ENCODE measurements around the gene CBFA2T3.

The CBFA2T3 gene

DNA sequence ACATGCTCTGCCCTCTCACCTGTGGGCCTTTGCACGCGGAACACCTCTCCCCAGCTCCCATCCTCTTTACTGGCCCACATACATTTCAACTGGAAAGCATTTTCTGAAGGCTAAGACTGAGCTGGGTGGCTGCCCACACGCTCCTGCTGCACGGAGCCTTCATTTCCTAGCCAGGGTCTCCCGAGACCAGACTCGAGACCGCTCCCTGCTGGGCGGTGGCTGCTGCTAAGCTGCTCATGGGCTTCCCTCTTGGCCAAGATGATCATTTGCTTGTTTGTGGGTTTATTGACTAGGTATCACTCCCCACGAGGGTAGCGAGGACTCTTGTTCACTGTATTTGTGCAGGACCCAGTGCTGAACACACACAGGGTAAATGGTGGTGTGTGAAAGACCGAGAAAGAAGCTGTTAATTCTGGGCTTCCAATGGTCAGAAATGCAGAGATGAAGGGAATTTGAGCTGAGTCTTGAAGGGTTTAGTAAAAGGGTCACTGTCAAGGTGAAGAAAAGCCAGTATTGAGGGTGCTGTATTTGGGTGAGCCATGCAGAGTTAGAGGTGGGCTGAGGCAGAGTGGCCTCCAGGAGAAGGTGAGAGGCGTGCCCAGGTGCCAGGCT, 119.2 kb downstream of the CBFA2T3 start:
- DNase-seq (ENCODE audit: low spot score): peak; percentile 76

DNA sequence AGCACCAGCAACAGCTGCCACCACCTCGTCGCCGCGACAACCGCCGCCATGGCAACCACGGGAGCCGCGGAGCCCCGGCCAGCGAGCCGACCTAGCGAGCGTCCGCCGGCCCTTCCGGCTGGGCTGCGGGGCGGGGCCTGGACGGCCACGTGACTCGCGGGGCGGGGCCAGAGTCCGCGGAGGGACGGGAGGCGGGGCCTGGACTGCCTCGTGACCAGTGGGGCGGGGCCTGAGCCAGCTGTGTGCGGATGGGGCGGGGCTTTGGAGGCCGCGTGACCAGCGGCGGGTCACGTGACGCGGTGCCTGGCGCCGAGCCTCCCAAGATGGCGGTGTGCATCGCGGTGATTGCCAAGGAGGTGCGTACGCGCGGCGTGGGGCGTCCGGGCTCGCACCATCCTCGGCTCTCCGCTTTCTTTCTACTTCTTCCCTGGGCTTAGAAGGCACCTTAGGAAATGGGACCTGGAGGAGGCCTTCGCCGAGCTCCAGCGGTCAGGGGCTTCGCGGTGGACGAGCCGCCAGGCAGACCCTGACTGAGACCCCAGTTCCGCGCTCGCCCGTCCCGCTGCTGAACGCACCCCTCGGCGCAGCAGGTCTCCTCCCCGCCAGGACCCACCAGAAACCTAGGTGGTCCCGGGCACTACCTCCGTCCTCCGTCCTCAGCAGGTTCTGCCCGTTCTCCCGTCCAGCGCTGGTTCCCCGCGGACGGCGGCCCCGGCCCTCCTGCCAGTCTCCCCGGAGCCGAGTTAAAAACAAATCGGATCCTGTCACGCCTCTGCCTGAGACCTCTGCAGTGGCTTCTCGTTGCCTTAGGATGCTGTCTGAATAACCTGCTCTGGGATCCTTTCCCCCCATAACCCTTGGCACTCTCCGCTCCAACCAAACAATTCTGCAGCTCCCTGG, 119.9 kb downstream of the CBFA2T3 start, which contains the start of the genes GALNS and TRAPPC2L:
Gene GALNS, minus strand, starts transcription at position 120 of the 900 bp plus-strand sequence. Its CDS starts 70 bp downstream, at position 50.
Gene TRAPPC2L, plus strand, starts transcription at position 300 of the 900 bp plus-strand sequence. Its CDS starts 24 bp downstream, at position 324.
- DNase-seq (ENCODE audit: low spot score): peak; percentile 97

GRCh38 chr16:88856122-88856827, 120.7 kb downstream of the CBFA2T3 start:
- DNase-seq (ENCODE audit: low spot score): no peak

GRCh38 chr16:88855736-88856121, 121.3 kb downstream of the CBFA2T3 start:
- no peak for DNase-seq (ENCODE audit: low spot score)

DNA sequence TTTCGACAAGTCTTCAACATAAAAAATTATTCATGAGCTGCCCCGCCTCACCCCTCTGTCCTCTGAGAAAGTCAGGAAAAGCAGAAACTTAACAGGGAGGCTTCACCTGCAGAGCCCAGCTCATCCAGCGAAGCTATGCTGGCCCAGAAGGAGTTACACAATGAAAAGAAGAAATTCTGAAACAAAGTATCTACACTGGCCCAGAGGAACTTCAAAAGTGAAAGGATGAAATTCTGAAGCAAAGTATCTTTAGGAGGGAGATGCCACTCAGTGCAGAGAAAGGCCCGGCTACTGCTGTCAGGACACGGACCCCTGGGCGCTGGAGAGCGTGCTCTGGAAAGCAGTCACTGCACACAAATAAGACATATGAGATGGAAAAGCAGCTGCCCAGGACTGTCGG, 121.8 kb downstream of the CBFA2T3 start:
- no peak for DNase-seq (ENCODE audit: low spot score)

DNA sequence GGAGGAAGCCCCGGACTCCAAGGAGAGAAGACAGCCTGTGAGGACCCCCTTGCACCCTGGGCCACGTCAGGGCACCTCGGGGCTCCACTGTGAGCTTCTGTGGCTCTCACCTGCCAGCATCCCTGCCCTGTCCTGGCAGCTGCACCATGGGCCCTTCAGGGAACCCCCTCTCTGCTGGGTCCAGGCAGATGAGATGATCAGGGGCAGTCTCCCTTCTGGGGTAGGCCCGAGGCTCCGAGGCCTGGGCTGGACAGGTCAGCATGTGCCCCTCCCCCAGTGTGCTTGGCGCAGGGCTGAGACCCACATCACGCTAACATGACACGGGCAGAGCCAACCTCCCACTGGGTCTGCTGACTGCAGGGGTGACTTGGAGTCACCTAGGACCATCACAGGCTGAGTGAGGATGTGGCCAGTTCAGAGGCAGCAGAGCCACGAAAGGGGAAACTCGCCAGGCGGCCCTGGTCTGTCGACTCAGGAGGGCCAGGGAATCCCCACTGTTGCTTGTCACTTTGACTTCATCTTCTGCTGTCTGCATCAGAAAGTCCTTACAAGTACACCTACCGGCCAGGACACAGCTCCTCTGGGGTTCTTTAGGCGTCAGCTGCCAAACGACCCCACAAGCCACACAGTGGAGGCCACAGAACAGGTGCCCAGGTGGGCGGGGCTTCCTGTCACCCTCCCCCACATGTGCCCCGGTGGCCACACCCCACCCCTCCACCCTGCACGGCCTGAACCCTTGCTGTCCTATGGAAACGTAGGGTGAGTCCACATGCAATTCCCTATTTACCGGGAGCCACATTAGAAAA, 122.5 kb downstream of the CBFA2T3 start:
- DNase-seq (ENCODE audit: low spot score): no peak

DNA sequence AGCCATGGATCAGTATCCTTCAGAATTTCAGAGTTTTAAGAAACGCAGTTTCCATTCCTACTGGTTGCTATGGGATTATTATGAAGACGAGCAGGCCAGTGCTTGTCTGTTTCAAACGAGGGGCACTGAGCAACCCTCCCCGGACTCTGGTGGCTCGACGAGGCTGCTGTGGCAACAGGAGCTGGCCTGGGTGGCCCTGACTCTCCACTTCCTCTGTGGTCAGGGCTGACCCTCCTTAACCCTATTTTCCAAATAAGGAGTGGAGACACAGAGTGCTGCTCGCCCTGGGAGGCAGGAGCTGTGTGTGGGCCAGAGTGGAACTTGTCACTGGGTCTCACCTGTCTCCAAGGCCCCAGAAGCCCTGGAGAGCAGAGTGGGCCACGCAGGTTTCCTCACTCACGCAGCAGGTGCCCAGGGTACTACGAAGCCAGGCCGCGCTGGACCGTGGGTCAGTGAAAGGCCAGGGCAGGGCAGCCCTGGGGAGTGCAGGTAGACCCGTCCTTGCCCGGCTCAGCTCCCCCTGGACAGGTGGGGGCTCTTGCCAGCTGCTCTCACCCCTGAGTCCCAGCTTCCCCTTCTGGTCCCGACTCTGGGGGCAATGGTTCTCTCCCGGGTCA, 123.6 kb downstream of the CBFA2T3 start:
- DNase-seq (ENCODE audit: low spot score): no peak

GRCh38 chr16:88851616-88852015, 125.4 kb downstream of the CBFA2T3 start:
- no peak for DNase-seq (ENCODE audit: low spot score)

GRCh38 chr16:88850531-88851199, 126.3 kb downstream of the CBFA2T3 start:
- DNase-seq (ENCODE audit: low spot score): no peak

DNA sequence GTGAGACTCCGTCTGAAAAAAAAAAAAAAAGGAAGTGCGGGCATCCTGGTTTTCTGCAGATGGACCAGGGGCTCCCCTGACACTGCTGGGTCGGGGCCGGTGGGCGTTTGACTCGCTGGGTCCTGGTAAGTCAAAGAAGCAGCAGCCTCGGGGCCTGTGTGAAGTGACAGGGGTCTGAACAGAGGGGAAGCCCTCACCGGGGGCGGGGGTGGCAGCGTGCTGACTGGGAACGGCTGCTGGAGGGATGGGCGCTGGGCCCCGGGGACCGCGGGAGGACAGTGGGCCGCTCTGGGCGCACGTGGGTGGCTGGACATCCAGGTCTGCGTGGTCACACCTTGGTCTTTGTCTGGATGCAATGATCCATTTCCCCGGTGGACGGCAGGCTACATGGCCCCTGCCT, 128.4 kb downstream of the CBFA2T3 start:
- no peak for DNase-seq (ENCODE audit: low spot score)

GRCh38 chr16:88847654-88848053, 129.4 kb downstream of the CBFA2T3 start:
- DNase-seq (ENCODE audit: low spot score): no peak

GRCh38 chr16:88846088-88846487, 130.9 kb downstream of the CBFA2T3 start:
- DNase-seq (ENCODE audit: low spot score): no peak

DNA sequence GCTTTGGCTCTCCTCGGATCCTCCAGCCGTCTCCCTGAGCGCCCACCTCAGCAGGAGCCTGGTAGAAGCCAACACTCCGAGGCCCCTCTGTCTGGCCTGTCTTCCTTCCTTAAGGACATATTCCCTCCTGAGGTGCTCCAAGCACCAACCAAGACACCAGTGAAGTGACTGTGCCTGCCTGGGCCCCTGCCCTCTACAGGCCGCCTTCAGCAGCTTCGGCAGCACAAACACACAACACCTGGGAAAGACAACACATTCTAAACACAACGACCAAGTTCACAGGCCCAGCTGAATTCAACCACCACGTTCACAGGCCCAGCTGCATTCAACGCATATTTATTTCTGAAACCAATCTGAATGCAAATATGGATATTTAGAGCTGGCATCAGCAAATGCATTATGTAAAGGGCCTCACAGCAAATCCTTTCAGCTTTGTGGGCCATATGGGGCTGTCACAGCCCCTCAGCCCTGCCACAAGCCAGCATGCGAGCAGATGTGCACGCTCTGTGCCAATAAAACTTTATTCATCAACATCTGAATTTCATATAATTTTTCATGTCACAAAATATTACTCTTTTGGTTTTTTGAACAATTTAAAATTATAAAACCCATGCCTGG, 132.5 kb downstream of the CBFA2T3 start:
- DNase-seq (ENCODE audit: low spot score): no peak

GRCh38 chr16:88843256-88843655, 133.8 kb downstream of the CBFA2T3 start:
- no peak for DNase-seq (ENCODE audit: low spot score)

DNA sequence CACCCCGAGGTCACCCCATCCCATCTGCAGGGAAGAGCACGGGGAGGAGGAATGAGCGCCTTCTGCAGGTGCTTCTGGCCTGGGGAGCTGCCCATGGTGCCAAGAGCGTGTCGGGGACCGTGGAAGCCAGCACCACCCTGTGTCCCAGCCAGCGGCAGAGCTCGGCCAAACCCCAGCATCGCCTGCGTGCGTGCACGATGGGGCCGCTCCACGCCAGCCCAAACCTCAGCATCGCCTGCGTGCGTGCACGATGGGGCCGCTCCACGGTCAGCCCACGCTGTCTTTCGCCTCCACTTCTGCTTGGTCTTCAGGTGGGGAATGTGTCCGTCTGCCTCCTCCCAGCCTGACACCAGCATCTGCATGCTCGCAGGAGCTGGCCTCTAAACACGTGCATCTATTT, 134.2 kb downstream of the CBFA2T3 start:
- no peak for DNase-seq (ENCODE audit: low spot score)

GRCh38 chr16:88842308-88842756, 134.7 kb downstream of the CBFA2T3 start:
- DNase-seq (ENCODE audit: low spot score): no peak

DNA sequence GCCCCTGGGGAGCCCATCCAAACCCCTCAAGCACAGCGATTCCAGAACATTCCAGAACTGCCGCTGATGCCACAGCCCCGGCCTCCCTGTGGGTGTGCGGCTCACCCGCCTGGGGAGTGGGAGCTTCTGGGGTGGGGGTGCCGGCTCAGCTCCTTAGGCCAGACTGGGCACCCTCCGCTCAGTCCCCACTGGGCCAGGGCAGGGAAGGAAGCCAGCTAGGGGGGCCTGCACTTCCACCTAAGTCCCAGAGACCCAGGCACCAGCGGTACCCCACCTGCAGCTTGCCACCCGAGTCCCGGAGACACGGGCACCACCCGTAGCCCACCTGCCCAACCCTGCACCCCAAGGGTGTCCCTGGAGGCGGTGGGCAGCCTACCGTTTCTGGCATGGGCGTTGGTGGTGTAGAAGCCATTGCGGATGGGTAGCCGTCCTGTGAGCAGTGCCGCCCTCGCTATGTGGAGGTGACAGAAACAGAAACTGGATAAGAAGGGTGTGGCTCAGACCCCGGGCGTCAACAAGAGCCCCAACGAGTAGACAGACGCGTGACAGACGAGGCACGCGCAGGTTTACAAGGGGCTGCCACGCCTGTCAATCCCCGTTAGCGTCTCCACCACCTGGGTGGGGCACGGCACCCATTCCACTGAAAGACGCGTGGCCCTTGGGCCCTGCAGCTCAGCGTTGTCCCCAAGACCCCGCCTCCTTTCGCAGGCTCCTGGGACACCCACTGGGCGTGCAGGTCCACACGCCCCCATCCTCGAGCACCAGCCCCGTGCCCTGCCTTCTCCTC, 135.3 kb downstream of the CBFA2T3 start:
- DNase-seq (ENCODE audit: low spot score): no peak

DNA sequence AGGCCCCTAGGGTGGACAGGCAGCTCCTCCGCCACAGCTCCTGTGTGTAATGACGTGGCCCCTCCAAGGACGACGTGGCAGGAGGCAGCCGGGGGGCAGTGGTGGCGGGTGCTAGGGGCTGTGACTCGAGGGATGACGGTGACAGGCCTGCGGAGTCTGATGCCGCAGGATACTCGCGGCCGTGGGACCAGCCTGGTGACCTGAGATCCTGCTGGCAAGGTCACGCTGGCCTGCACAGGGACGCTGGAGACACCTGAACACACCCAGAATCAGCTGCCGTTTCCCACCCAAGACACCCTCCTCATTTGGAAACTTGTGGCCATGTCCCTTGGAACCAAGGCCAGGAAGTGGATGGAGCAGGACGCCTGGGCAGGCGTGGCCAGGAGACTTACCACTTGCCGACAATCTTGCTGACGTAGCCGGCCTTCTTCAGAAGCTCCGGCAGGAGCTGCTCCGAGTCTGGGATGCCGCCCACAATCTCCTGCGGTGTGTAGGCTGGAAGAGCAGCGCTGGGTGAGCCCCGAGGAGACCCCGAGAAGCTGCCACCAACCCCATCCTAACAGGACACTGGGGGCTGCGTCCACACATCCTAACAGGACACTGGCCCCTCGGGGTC, 136.3 kb downstream of the CBFA2T3 start:
- no peak for DNase-seq (ENCODE audit: low spot score)

All from putamen (tissue), 1 donor.